Measurements from ENCODE around the gene SFSWAP. TPM values are rescaled to one million over a fixed set of nuclear protein-coding genes. Genes with fewer than 3 reads are reported as not detected.
A peak's percentile ranks its signal among the peaks of the same experiment; 100 is the strongest.

SFSWAP gene
- total and polyA plus RNA-seq, 2 of the 13 experiments (the other 11 are each of a cell fraction or from before 2014, with no cell fraction given): 17.1 to 27.7 TPM

DNA sequence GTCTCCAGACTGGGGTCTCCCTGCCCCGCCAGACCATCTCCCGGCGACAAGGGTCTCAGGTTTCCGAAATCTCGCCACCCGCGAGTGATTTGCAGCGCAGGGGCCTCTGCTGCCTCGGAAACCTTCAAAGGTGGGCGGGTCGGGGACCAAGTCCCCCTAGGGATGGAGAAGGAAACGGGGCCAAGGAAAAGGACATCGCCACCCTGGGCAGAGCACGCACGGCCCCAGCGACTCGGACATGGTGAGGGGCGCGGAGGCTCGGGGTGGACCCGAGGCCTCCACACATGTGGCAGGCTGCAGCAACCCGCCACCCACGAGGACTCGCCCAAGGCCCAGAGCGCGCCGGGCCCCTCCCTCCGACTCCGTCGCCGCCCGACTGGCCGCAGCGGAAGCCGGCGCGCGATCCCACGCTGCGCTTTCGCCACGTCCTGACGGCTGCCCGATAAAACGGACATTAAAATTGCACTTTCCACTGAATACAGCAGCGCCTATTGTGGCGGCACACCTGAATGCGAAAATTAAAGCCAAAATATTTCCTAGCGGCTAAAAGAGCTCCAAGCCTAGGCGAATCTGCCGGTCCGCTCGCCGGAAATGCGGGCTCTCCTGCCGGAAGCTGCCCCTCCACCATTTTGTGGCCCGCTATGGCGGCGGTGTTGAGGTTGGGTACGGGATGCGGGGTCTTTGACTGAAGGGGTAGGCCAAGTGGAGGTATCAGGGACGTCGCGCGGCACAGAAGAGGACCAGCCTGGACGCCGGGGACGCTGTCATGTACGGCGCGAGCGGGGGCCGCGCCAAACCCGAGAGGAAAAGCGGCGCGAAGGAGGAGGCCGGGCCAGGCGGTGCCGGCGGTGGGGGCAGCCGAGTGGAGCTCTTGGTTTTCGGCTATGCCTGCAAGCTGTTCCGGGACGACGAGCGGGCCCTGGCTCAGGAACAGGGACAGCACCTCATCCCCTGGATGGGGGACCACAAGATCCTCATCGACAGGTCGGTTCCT is at the start of gene SFSWAP (continued):
- TF ChIP-seq TIGD3 (CRISPR knock-in tag; IDR thresholded peaks at IDR 0.05; ENCODE audit: borderline replicate concordance): peak; percentile 56; the same call in 1 of the 2 replicates
- TF ChIP-seq GATA4 (IDR thresholded peaks at IDR 0.05; ENCODE audit: borderline replicate concordance, low read depth): no peak
- TF ChIP-seq NPAS2 (CRISPR knock-in tag; IDR thresholded peaks at IDR 0.05; ENCODE audit: borderline replicate concordance): no peak
- TF ChIP-seq ZNF629 (CRISPR knock-in tag; conservative IDR thresholded peaks at IDR 0.05): 0 out of 2 replicates have a peak, but pooled peaks have one; percentile 23
- TF ChIP-seq GABPA (IDR thresholded peaks at IDR 0.05; ENCODE audit: low read depth, low read length): peak; percentile 90
- peak; percentile 98 for TF ChIP-seq GABPA (CRISPR knock-in tag; IDR thresholded peaks at IDR 0.05; ENCODE audit: low read depth)
- no peak for TF ChIP-seq NFE2 (CRISPR knock-in tag; IDR thresholded peaks at IDR 0.05)
- 0 out of 2 replicates have a peak, but pooled peaks have one; percentile 50 for TF ChIP-seq NAIF1 (CRISPR knock-in tag; IDR thresholded peaks at IDR 0.05; ENCODE audit: borderline replicate concordance)
- peak; percentile 28; the same call in 1 of the 2 replicates for TF ChIP-seq TMF1 (CRISPR knock-in tag; IDR thresholded peaks at IDR 0.05; ENCODE audit: low read depth)
- peak; percentile 46; the same call in 1 of the 2 replicates for TF ChIP-seq HMG20B (CRISPR knock-in tag; conservative IDR thresholded peaks at IDR 0.05)
- TF ChIP-seq HOXD1 (CRISPR knock-in tag; IDR thresholded peaks at IDR 0.05): peak; percentile 12; the same call in 1 of the 2 replicates
- TF ChIP-seq, protein P1, sequence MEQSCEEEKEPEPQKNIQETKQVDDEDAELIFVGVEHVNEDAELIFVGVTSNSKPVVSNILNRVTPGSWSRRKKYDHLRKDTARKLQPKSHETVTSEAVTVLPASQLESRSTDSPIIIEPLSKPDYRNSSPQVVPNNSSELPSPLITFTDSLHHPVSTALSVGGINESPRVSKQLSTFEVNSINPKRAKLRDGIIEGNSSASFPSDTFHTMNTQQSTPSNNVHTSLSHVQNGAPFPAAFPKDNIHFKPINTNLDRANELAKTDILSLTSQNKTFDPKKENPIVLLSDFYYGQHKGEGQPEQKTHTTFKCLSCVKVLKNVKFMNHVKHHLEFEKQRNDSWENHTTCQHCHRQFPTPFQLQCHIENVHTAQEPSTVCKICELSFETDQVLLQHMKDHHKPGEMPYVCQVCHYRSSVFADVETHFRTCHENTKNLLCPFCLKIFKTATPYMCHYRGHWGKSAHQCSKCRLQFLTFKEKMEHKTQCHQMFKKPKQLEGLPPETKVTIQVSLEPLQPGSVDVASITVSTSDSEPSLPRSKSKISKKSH (CRISPR knock-in tag; IDR thresholded peaks at IDR 0.05; ENCODE audit: borderline replicate concordance): peak; percentile 43; the same call in 1 of the 2 replicates
- TF ChIP-seq SP5 (CRISPR knock-in tag; IDR thresholded peaks at IDR 0.05; ENCODE audit: borderline replicate concordance, low read depth): no peak
- TF ChIP-seq SMAD1 (CRISPR knock-in tag; IDR thresholded peaks at IDR 0.05; ENCODE audit: borderline replicate concordance, low read depth): peak; percentile 91
- peak; percentile 63; the same call in 1 of the 2 replicates for TF ChIP-seq MEIS2 (CRISPR knock-in tag; IDR thresholded peaks at IDR 0.05)
- TF ChIP-seq, protein P2, sequence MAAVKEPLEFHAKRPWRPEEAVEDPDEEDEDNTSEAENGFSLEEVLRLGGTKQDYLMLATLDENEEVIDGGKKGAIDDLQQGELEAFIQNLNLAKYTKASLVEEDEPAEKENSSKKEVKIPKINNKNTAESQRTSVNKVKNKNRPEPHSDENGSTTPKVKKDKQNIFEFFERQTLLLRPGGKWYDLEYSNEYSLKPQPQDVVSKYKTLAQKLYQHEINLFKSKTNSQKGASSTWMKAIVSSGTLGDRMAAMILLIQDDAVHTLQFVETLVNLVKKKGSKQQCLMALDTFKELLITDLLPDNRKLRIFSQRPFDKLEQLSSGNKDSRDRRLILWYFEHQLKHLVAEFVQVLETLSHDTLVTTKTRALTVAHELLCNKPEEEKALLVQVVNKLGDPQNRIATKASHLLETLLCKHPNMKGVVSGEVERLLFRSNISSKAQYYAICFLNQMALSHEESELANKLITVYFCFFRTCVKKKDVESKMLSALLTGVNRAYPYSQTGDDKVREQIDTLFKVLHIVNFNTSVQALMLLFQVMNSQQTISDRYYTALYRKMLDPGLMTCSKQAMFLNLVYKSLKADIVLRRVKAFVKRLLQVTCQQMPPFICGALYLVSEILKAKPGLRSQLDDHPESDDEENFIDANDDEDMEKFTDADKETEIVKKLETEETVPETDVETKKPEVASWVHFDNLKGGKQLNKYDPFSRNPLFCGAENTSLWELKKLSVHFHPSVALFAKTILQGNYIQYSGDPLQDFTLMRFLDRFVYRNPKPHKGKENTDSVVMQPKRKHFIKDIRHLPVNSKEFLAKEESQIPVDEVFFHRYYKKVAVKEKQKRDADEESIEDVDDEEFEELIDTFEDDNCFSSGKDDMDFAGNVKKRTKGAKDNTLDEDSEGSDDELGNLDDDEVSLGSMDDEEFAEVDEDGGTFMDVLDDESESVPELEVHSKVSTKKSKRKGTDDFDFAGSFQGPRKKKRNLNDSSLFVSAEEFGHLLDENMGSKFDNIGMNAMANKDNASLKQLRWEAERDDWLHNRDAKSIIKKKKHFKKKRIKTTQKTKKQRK (IDR thresholded peaks at IDR 0.05; ENCODE audit: low read length): no peak
- 0 out of 2 replicates have a peak, but pooled peaks have one; percentile 64 for TF ChIP-seq ZNF572 (CRISPR knock-in tag; IDR thresholded peaks at IDR 0.05)
- no peak for TF ChIP-seq SOX13 (IDR thresholded peaks at IDR 0.05)
- no peak; a peak in 1 of 4 replicates for TF ChIP-seq SOX13 (CRISPR knock-in tag; conservative IDR thresholded peaks at IDR 0.05 in 1 of 2, IDR thresholded peaks at IDR 0.05 in 1 of 2)
- TF ChIP-seq, protein P3, sequence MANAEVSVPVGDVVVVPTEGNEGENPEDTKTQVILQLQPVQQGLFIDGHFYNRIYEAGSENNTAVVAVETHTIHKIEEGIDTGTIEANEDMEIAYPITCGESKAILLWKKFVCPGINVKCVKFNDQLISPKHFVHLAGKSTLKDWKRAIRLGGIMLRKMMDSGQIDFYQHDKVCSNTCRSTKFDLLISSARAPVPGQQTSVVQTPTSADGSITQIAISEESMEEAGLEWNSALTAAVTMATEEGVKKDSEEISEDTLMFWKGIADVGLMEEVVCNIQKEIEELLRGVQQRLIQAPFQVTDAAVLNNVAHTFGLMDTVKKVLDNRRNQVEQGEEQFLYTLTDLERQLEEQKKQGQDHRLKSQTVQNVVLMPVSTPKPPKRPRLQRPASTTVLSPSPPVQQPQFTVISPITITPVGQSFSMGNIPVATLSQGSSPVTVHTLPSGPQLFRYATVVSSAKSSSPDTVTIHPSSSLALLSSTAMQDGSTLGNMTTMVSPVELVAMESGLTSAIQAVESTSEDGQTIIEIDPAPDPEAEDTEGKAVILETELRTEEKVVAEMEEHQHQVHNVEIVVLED (CRISPR knock-in tag; IDR thresholded peaks at IDR 0.05; ENCODE audit: borderline replicate concordance): peak; percentile 89
